Motor neuron (in vitro differentiated cells): ENCODE results near the gene NRL. TPM values are rescaled to one million over a fixed set of nuclear protein-coding genes. Genes with fewer than 3 reads are reported as not detected.

ENCODE experiments used
- ATAC-seq, 8 experiments: fragments of 200-7000 bp; cut with Tn5 transposase; replicated peaks in 6 of 8; 2 replicates each; pipeline ENCODE4 v1.8.0; 2021; ENCODE audit warnings: mild to moderate bottlenecking in 8 of 8, moderate library complexity in 8 of 8
- H3K27ac ChIP-seq, 2 donors: fragments of 250-450 bp; sonication (Bioruptor Pico); 2 replicates each; pipeline ENCODE4 v1.9.0; 2021; ENCODE audit warnings: antibody characterized with exemption in 2 of 2, mild to moderate bottlenecking in 2 of 2, moderate library complexity in 1 of 2
- H3K4me1 ChIP-seq, 2 donors: fragments of 250-450 bp; sonication (Bioruptor Pico); replicated peaks in 1 of 2; 2 replicates each; pipeline ENCODE4 v1.6.1; 2021; ENCODE audit warnings: antibody characterized with exemption in 2 of 2, mild to moderate bottlenecking in 2 of 2, moderate library complexity in 1 of 2
- H3K4me3 ChIP-seq, 5 donors: fragments of 250-450 bp; sonication (Bioruptor Pico); 2 replicates each; pipeline ENCODE4 v1.9.0; 2021; ENCODE audit warnings: antibody characterized with exemption in 5 of 5, mild to moderate bottlenecking in 5 of 5, moderate library complexity in 4 of 5
- WGBS, 10 experiments: fragments of 450-650 bp; shearing (Covaris generic); methylation state at CpG; one replicate each; pipeline ENCODE4 v1.0.0; 2022; 5-methylcytosine and 5-hydroxymethylcytosine counted together
- in situ Hi-C, 9 experiments: fragments of 400-800 bp; cut with MboI; loops; one replicate each; pipeline ENCODE4 v1.15.0; 2021; ENCODE audit warnings: low sequenced_read_pairs in 9 of 9, low pct_unique_long_range_greater_than_20kb in 2 of 9; ENCODE audit not compliant: unreplicated experiment in 9 of 9
- total RNA-seq, 8 experiments: library from RNA; unstranded; fragments of 300-600 nt; gene quantifications; 2 replicates each; pipeline versions ENCODE4 v1.2.3 to v1.2.4, GENCODE V29; 2022

NRL gene
- total RNA-seq, 8 experiments from 2014 or later, result 1.1 to 2.6 (median 2.1) TPM

GRCh38 chr14:24150061-24150460, 35.3 kb upstream of the NRL start:
- 83 to 100% (median 91%) methylated on average over 2 to 5 of the region's 9 CpGs; no CpG with 5 or more reads in 5 of the 10 experiments for WGBS, 10 experiments
- Histone ChIP-seq H3K27ac (no peak overlapping the region), H3K4me3 (no peak overlapping the region), H3K4me1 (peaks cover 8 to 10% of the 10 kb centered on the region in 2 donors)
- in situ Hi-C loops, result no loop called here
- no peak for ATAC-seq

- 93 to 100% (median 100%) methylated on average over 1 to 3 of the region's 3 CpGs; no CpG with 5 or more reads in 1 of the 10 experiments for WGBS, 10 experiments
- Histone ChIP-seq H3K4me1 (peaks cover 8 to 10% of the 10 kb centered on the region in 2 donors), H3K27ac (no peak overlapping the region), H3K4me3 (no peak overlapping the region)
- in situ Hi-C loops, result no loop called here
- ATAC-seq, result no peak
Measured at GRCh38 chr14:24149302-24149969, 34.7 kb upstream of the NRL start.

- H3K27ac ChIP-seq, result peak overlapping the region; percentile 5 to 69
- no peak for ATAC-seq
- in situ Hi-C loops, result no loop called here
- 0 to 40% (median 4%) methylated on average over 1 to 9 of the region's 29 CpGs; no CpG with 5 or more reads in 5 of the 10 experiments for WGBS, 10 experiments
- H3K4me3 ChIP-seq, result peak overlapping the region; percentile 59 to 87 (median 72)
- H3K4me1 ChIP-seq, result peaks cover 8 to 10% of the 10 kb centered on the region in 2 donors
Measured at GRCh38 chr14:24147761-24148428, 33.1 kb upstream of the NRL start.

- in situ Hi-C loops, result no loop called here
- H3K4me1 ChIP-seq, result peaks cover 10% of the 10 kb centered on the region in 2 donors
- H3K4me3 ChIP-seq, result peak within 1 kb of the TSS; percentile 59 to 87 (median 72)
- peak; percentile 81 to 88 (median 83) for ATAC-seq
- H3K27ac ChIP-seq, result peak within 1 kb of the TSS; percentile 70 to 89
- 0% methylated on average over 2 to 12 of the region's 57 CpGs; no CpG with 5 or more reads in 5 of the 10 experiments for WGBS, 10 experiments
Measured at GRCh38 chr14:24146978-24147760, 32.4 kb upstream of the NRL start, which contains the start of gene RNF31. RNF31 (plus strand) TSS chr14:24147498; CDS start chr14:24147699, 201 bp downstream.

- peak within 1 kb of the TSS; percentile 59 to 87 (median 72) for H3K4me3 ChIP-seq
- no CpG with 5 or more reads among the region's 25 CpGs for WGBS, 10 experiments
- peak within 1 kb of the TSS; percentile 70 to 89 for H3K27ac ChIP-seq
- peaks cover 10 to 11% of the 10 kb centered on the region in 2 donors for H3K4me1 ChIP-seq
- in situ Hi-C loops, result no loop called here
- ATAC-seq, result peak; percentile 52 to 77 (median 72)
Measured at GRCh38 chr14:24146453-24146977, 31.8 kb upstream of the NRL start, which contains the start of gene PSME2. PSME2 (minus strand) TSS chr14:24146610; CDS start chr14:24146581, 29 bp downstream.

- 7 to 48% (median 26%) methylated on average over 2 to 5 of the region's 9 CpGs; no CpG with 5 or more reads in 3 of the 10 experiments for WGBS, 10 experiments
- Histone ChIP-seq H3K27ac (peak overlapping the region; percentile 67 to 68), H3K4me1 (peaks cover 10 to 11% of the 10 kb centered on the region in 2 donors), H3K4me3 (peak overlapping the region; percentile 59 to 87 (median 72))
- ATAC-seq, result peak in 3 of 8 experiments; percentile 0
- in situ Hi-C loops, result no loop called here
Measured at GRCh38 chr14:24145690-24146452, 31.1 kb upstream of the NRL start.

GRCh38 chr14:24145219-24145618, 30.5 kb upstream of the NRL start:
- Histone ChIP-seq H3K27ac (no peak overlapping the region), H3K4me1 (peaks cover 10 to 11% of the 10 kb centered on the region in 2 donors), H3K4me3 (no peak overlapping the region)
- ATAC-seq, result no peak
- WGBS, 10 experiments, result 90 to 100% methylated on average over 1 to 2 of the region's 2 CpGs; no CpG with 5 or more reads in 8 of the 10 experiments
- in situ Hi-C loops, result no loop called here

GRCh38 chr14:24144451-24144850, 29.7 kb upstream of the NRL start:
- ATAC-seq, result no peak
- H3K27ac ChIP-seq, result no peak overlapping the region
- H3K4me3 ChIP-seq, result no peak overlapping the region
- in situ Hi-C loops, result no loop called here
- WGBS, 10 experiments, result 40 to 100% (median 100%) methylated on average over 1 of the region's 1 CpG; no CpG with 5 or more reads in 3 of the 10 experiments
- H3K4me1 ChIP-seq, result peaks cover 13 to 14% of the 10 kb centered on the region in 2 donors

- no peak overlapping the region for H3K4me3 ChIP-seq
- no peak overlapping the region for H3K27ac ChIP-seq
- ATAC-seq, result no peak
- in situ Hi-C loops, result no loop called here
- no CpG with 5 or more reads among the region's 2 CpGs for WGBS, 10 experiments
- peaks cover 12 to 14% of the 10 kb centered on the region in 2 donors for H3K4me1 ChIP-seq
Measured at GRCh38 chr14:24143511-24143910, 28.8 kb upstream of the NRL start.

GRCh38 chr14:24141097-24141880, 26.5 kb upstream of the NRL start, which contains the start of gene EMC9:
EMC9 (minus strand) TSS chr14:24141591; CDS start chr14:24141304, 287 bp downstream.
- in situ Hi-C loops, result no loop called here
- 0 to 3% (median 0%) methylated on average over 2 to 11 of the region's 65 CpGs; no CpG with 5 or more reads in 7 of the 10 experiments for WGBS, 10 experiments
- H3K4me1 ChIP-seq, result peaks cover 10 to 12% of the 10 kb centered on the region in 2 donors

GRCh38 chr14:24139272-24139934, 24.7 kb upstream of the NRL start:
- 78 to 98% (median 88%) methylated on average over 1 to 7 of the region's 9 CpGs; no CpG with 5 or more reads in 6 of the 10 experiments for WGBS, 10 experiments
- in situ Hi-C loops, result no loop called here
- no peak for ATAC-seq
- Histone ChIP-seq H3K4me3 (peak overlapping the region in 2 of 5 donors; percentile 74), H3K27ac (no peak overlapping the region), H3K4me1 (peaks cover 6 to 12% of the 10 kb centered on the region in 2 donors)

More at GRCh38 chr14:24141097-24141880, 26.5 kb upstream of the NRL start, which contains the start of gene EMC9:
- ATAC-seq, result peak; percentile 85 to 92 (median 90)
- Histone ChIP-seq H3K4me3 (peak within 1 kb of the TSS; percentile 60 to 77 (median 74)), H3K27ac (peak within 1 kb of the TSS; percentile 58 to 81)
